Lower lobe of right lung (tissue), 2 donors: ENCODE measurements around the gene STAG1. TPM values are rescaled to one million over a fixed set of nuclear protein-coding genes. Genes with fewer than 3 reads are reported as not detected.

Experiments
- ATAC-seq, 2 donors: fragments of 200-7000 bp; cut with Tn5 transposase; one replicate each; pipeline ENCODE4 v1.9.1; 2020 to 2022; ENCODE audit warnings: mild to moderate bottlenecking in 2 of 2, moderate library complexity in 2 of 2
- DNase-seq: peaks from one replicate; pipeline ENCODE4 v3.0.0-alpha.2; 2020
- H3K27ac ChIP-seq: fragments of 200-600 bp; one replicate; pipeline ENCODE4 v1.8.0; 2022
- H3K27me3 ChIP-seq: fragments of 200-600 bp; one replicate; pipeline ENCODE4 v1.8.0; 2022; ENCODE audit warnings: low read depth
- H3K36me3 ChIP-seq: fragments of 200-600 bp; one replicate; pipeline ENCODE4 v1.8.0; 2022; ENCODE audit warnings: mild to moderate bottlenecking
- H3K4me1 ChIP-seq: fragments of 200-600 bp; one replicate; pipeline ENCODE4 v1.8.0; 2022
- H3K4me3 ChIP-seq: fragments of 200-600 bp; one replicate; pipeline ENCODE4 v1.8.0; 2022; ENCODE audit warnings: mild to moderate bottlenecking
- H3K9me3 ChIP-seq: fragments of 200-600 bp; one replicate; pipeline ENCODE4 v1.8.0; 2022
- CTCF ChIP-seq: fragments of 200-600 bp; IDR thresholded peaks from one replicate; pipeline ENCODE4 v1.8.0; 2022; ENCODE audit warnings: antibody characterized with exemption, mild to moderate bottlenecking
- intact Hi-C: fragments of 100-400 bp; cut with DNase I; formaldehyde crosslinking; loops from one replicate; pipeline ENCODE4 v1.11.0; 2022
- total RNA-seq: library from RNA; stranded (reverse); fragmentation: NEBNext Ultra II Directional; extraction: Animal tissue kit (Norgen Biotek cat#: 25700); gene quantifications from one replicate; pipeline ENCODE4 v1.2.1, GENCODE V29; 2021
- donor health status: DM: no; HTN: yes; CAD: no; lungs with severe emphysema.

STAG1 gene
- total RNA-seq, 1 donor from 2014 or later, result 41.3 TPM

- ATAC-seq (no peak), DNase-seq (no peak)
- H3K27ac ChIP-seq, result no peak overlapping the region
- TF ChIP-seq CTCF, result no peak
- peaks cover 17% of the 10 kb centered on the region for H3K4me1 ChIP-seq
- H3K36me3 ChIP-seq, result no peaks in the 10 kb centered on the region
- H3K4me3 ChIP-seq, result no peak overlapping the region
- no peaks in the 10 kb centered on the region for H3K27me3 ChIP-seq
- intact Hi-C loops, result no loop called here
- peaks cover 4% of the 10 kb centered on the region for H3K9me3 ChIP-seq
These were observed 57.9 kb downstream of the STAG1 start for GRCh38 chr3:136694321-136694720.

- no peak overlapping the region for H3K4me3 ChIP-seq
- no peak for TF ChIP-seq CTCF
- DNase-seq, result no peak
- H3K36me3 ChIP-seq, result no peaks in the 10 kb centered on the region
- intact Hi-C loops, result no loop called here
- no peak for ATAC-seq
- no peaks in the 10 kb centered on the region for H3K9me3 ChIP-seq
- no peaks in the 10 kb centered on the region for H3K27me3 ChIP-seq
- H3K27ac ChIP-seq, result no peak overlapping the region
- peaks cover 15% of the 10 kb centered on the region for H3K4me1 ChIP-seq
These were observed 61.6 kb downstream of the STAG1 start for GRCh38 chr3:136690599-136690998.

- DNase-seq, result no peak
- intact Hi-C loops, result no loop called here
- H3K4me1 ChIP-seq, result no peaks in the 10 kb centered on the region
- ATAC-seq, result no peak
- H3K27me3 ChIP-seq, result no peaks in the 10 kb centered on the region
- H3K27ac ChIP-seq, result no peak overlapping the region
- no peak for TF ChIP-seq CTCF
- no peak overlapping the region for H3K4me3 ChIP-seq
- H3K9me3 ChIP-seq, result no peaks in the 10 kb centered on the region
- H3K36me3 ChIP-seq, result no peaks in the 10 kb centered on the region
These were observed 66.3 kb downstream of the STAG1 start for GRCh38 chr3:136685882-136686281.

- DNase-seq (no peak), ATAC-seq (no peak)
- H3K9me3 ChIP-seq, result no peaks in the 10 kb centered on the region
- no peak overlapping the region for H3K27ac ChIP-seq
- H3K27me3 ChIP-seq, result no peaks in the 10 kb centered on the region
- H3K4me3 ChIP-seq, result no peak overlapping the region
- H3K4me1 ChIP-seq, result no peaks in the 10 kb centered on the region
- TF ChIP-seq CTCF, result no peak
- intact Hi-C loops, result no loop called here
- no peaks in the 10 kb centered on the region for H3K36me3 ChIP-seq
These were observed 69.4 kb downstream of the STAG1 start for GRCh38 chr3:136682740-136683312.

GRCh38 chr3:136678981-136679380 lies 73.2 kb downstream of the STAG1 start:
- peaks cover 16% of the 10 kb centered on the region for H3K4me1 ChIP-seq
- no peaks in the 10 kb centered on the region for H3K9me3 ChIP-seq
- H3K27me3 ChIP-seq, result no peaks in the 10 kb centered on the region
- H3K36me3 ChIP-seq, result no peaks in the 10 kb centered on the region
- TF ChIP-seq CTCF, result no peak
- no peak overlapping the region for H3K4me3 ChIP-seq
- H3K27ac ChIP-seq, result no peak overlapping the region
- intact Hi-C loops, result no loop called here
- DNase-seq (no peak), ATAC-seq (no peak)

GRCh38 chr3:136676009-136676408 lies 76.2 kb downstream of the STAG1 start:
- no peak overlapping the region for H3K27ac ChIP-seq
- no peaks in the 10 kb centered on the region for H3K27me3 ChIP-seq
- TF ChIP-seq CTCF, result no peak
- no peaks in the 10 kb centered on the region for H3K9me3 ChIP-seq
- DNase-seq (no peak), ATAC-seq (no peak)
- intact Hi-C loops, result no loop called here
- no peaks in the 10 kb centered on the region for H3K36me3 ChIP-seq
- no peak overlapping the region for H3K4me3 ChIP-seq
- peaks cover 16% of the 10 kb centered on the region for H3K4me1 ChIP-seq
